Mesenchymal stem cell (in vitro differentiated cells and primary cell): Measurements from ENCODE around the gene SLFN14.
A peak's percentile ranks its signal among the peaks of the same experiment; 100 is the strongest.

Source experiments
- DNase-seq: peaks from one replicate; pipeline ENCODE4 v3.0.0-alpha.2; 2013
- H2AFZ ChIP-seq: one replicate; pipeline ENCODE4 v1.6.1; 2013; ENCODE audit warnings: low read depth, mild to moderate bottlenecking, control low read depth, inconsistent platforms, low read length, moderate library complexity
- H2AK5ac ChIP-seq: 2 replicates; pipeline ENCODE4 v1.6.1; 2013; ENCODE audit warnings: low read length, moderate library complexity, mild to moderate bottlenecking, inconsistent platforms; ENCODE audit not compliant: severe bottlenecking
- H2BK120ac ChIP-seq: one replicate; pipeline ENCODE4 v1.6.1; 2013; ENCODE audit warnings: low read depth, mild to moderate bottlenecking, inconsistent platforms, low read length, moderate library complexity
- H2BK12ac ChIP-seq, 2 experiments: one replicate each; pipeline ENCODE4 v1.6.1; 2013; ENCODE audit warnings: inconsistent platforms in 2 of 2, low read length in 2 of 2, mild to moderate bottlenecking in 2 of 2, moderate library complexity in 2 of 2, control low read depth in 1 of 2
- H2BK15ac ChIP-seq: one replicate; pipeline ENCODE4 v1.6.1; 2013; ENCODE audit warnings: mild to moderate bottlenecking, low read depth, inconsistent platforms; ENCODE audit not compliant: poor library complexity, severe bottlenecking
- H2BK5ac ChIP-seq: 2 replicates; pipeline ENCODE4 v1.6.1; 2013; ENCODE audit warnings: low read depth, mild to moderate bottlenecking, low read length, control low read depth, inconsistent platforms; ENCODE audit not compliant: poor library complexity, severe bottlenecking
- H3K14ac ChIP-seq, 2 experiments: one replicate each; pipeline ENCODE4 v1.6.1; 2013; ENCODE audit warnings: inconsistent platforms in 2 of 2, low read length in 2 of 2, control low read depth in 1 of 2, mild to moderate bottlenecking in 1 of 2, moderate library complexity in 1 of 2
- H3K18ac ChIP-seq, 2 experiments: one replicate each; pipeline ENCODE4 v1.6.1; 2013; ENCODE audit warnings: inconsistent platforms in 2 of 2, low read length in 2 of 2, control low read depth in 1 of 2, low read depth in 1 of 2, mild to moderate bottlenecking in 1 of 2
- H3K23ac ChIP-seq, 2 experiments: one replicate each; pipeline ENCODE4 v1.6.1; 2013; ENCODE audit warnings: inconsistent platforms in 2 of 2, low read length in 2 of 2, mild to moderate bottlenecking in 2 of 2, moderate library complexity in 2 of 2, control low read depth in 1 of 2
- H3K27ac ChIP-seq: 2 replicates; pipeline ENCODE4 v1.5.1; 2013; ENCODE audit warnings: mild to moderate bottlenecking, moderate library complexity, low read length, control low read depth, inconsistent platforms; ENCODE audit not compliant: poor library complexity, severe bottlenecking
- H3K27me3 ChIP-seq, 2 experiments: 2 replicates each; pipeline versions ENCODE4 v1.6.1 to v1.7.0; 2013; ENCODE audit warnings: low read length in 2 of 2, mild to moderate bottlenecking in 2 of 2, moderate library complexity in 2 of 2, control low read depth in 1 of 2, inconsistent platforms in 1 of 2; ENCODE audit not compliant: control insufficient read depth in 1 of 2, insufficient read depth in 1 of 2
- H3K36me3 ChIP-seq, 2 experiments: 2 replicates each; pipeline versions ENCODE4 v1.6.1 to v1.7.0; 2013; ENCODE audit warnings: low read length in 2 of 2, control low read depth in 1 of 2, inconsistent platforms in 1 of 2, low read depth in 1 of 2, mild to moderate bottlenecking in 1 of 2; ENCODE audit not compliant: insufficient read depth in 2 of 2, control insufficient read depth in 1 of 2
- H3K4ac ChIP-seq, 2 experiments: one replicate each; pipeline ENCODE4 v1.6.1; 2013; ENCODE audit warnings: inconsistent platforms in 2 of 2, low read length in 2 of 2, mild to moderate bottlenecking in 2 of 2, moderate library complexity in 2 of 2, control low read depth in 1 of 2, low read depth in 1 of 2
- H3K4me1 ChIP-seq: 2 replicates; pipeline ENCODE4 v1.6.1; 2013; ENCODE audit warnings: low read depth, low read length, control low read depth; ENCODE audit not compliant: control insufficient read depth, insufficient read depth
- H3K4me2 ChIP-seq: 2 replicates; pipeline ENCODE4 v1.6.1; 2013; ENCODE audit warnings: low read length, mild to moderate bottlenecking, inconsistent platforms; ENCODE audit not compliant: poor library complexity, severe bottlenecking
- H3K4me3 ChIP-seq, 2 experiments: 2 replicates each; pipeline versions ENCODE4 v1.5.1 to v1.7.0; 2013; ENCODE audit warnings: low read length in 2 of 2, mild to moderate bottlenecking in 2 of 2, control low read depth in 1 of 2, low read depth in 1 of 2; ENCODE audit not compliant: insufficient read depth in 1 of 2
- H3K79me1 ChIP-seq: replicated peaks from 2 replicates; pipeline ENCODE4 v1.6.1; 2013; ENCODE audit warnings: mild to moderate bottlenecking, control low read depth, low read length, inconsistent platforms; ENCODE audit not compliant: poor library complexity, severe bottlenecking
- H3K9ac ChIP-seq: 2 replicates; pipeline ENCODE4 v1.7.0; 2013; ENCODE audit warnings: mild to moderate bottlenecking, low read length, moderate library complexity
- H3K9me3 ChIP-seq: 2 replicates; pipeline ENCODE4 v1.7.0; 2013; ENCODE audit warnings: mild to moderate bottlenecking, low read length; ENCODE audit not compliant: control insufficient read depth
- H4K8ac ChIP-seq: one replicate; pipeline ENCODE4 v1.6.1; 2013; ENCODE audit warnings: inconsistent platforms, mild to moderate bottlenecking, low read length, moderate library complexity
- H4K91ac ChIP-seq: one replicate; pipeline ENCODE4 v1.6.1; 2013; ENCODE audit warnings: mild to moderate bottlenecking, low read length, inconsistent platforms
- WGBS: methylation state at CpG from one replicate; pipeline ENCODE4 v1.1.7; 2013; ENCODE audit warnings: mixed read lengths; 5-methylcytosine and 5-hydroxymethylcytosine counted together

The SLFN14 gene

DNA sequence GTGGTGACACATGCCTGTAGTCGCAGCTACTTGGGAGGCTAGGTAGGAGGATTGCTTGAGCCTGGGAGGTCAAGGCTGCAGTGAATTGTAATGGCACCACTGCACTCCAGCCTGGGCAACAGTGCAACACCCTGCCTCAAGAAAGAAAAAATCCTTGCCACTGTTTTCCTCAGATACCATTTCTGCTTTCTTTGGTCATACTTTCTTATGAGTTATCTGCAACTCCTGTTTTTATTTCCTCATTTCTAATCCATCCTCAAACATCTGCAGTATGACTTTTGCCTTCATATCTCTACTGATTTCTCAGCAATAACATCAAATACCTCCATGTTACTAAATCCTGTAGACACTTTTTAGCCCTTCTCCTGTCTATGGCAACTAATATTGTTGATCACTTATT lies 23.4 kb upstream of the SLFN14 start:
- H3K23ac ChIP-seq, result no peak overlapping the region
- peaks cover 4% of the 10 kb centered on the region for H3K79me1 ChIP-seq
- H2BK12ac ChIP-seq, result no peak overlapping the region
- no peak overlapping the region for H3K4me2 ChIP-seq
- H3K36me3 ChIP-seq, result no peaks in the 10 kb centered on the region
- no peak overlapping the region for H2BK15ac ChIP-seq
- no peak overlapping the region for H3K18ac ChIP-seq
- DNase-seq, result no peak
- no peak overlapping the region for H2AK5ac ChIP-seq
- H3K27ac ChIP-seq, result no peak overlapping the region
- H3K14ac ChIP-seq, result no peak overlapping the region
- 100% methylated on average over 1 of the region's 1 CpG for WGBS
- H3K4ac ChIP-seq, result no peak overlapping the region
- no peak overlapping the region for H2BK120ac ChIP-seq
- no peak overlapping the region for H3K9ac ChIP-seq
- no peaks in the 10 kb centered on the region for H3K9me3 ChIP-seq
- H2AFZ ChIP-seq, result no peak overlapping the region
- no peak overlapping the region for H4K91ac ChIP-seq
- no peak overlapping the region for H4K8ac ChIP-seq
- H3K4me1 ChIP-seq, result no peaks in the 10 kb centered on the region
- H2BK5ac ChIP-seq, result no peak overlapping the region
- H3K4me3 ChIP-seq, result no peak overlapping the region
- H3K27me3 ChIP-seq, result peaks cover 0 to 3% of the 10 kb centered on the region in 2 experiments

DNA sequence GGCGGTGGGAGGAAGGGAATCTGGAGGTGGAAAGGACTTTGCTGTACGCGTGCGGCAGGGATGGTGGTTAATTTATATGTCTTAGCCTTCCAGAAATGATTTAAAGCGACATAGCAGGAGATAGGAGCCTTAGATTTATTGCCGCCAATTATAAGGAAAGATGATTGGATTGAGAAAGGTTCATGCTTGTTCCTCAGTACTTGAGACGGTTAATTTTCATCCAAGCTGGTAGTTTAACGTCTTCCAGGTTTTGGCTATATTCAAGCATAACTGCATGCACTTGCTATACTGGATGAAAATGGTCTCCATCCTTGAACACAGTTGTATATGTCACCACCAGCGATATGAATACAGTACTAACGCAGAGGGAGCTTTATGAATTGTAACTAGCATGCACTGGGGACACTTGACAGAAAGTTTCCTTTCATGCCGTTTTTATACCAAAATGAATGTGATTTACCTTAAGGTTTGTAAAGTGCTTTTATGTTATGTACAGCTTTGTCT lies 18.4 kb upstream of the SLFN14 start:
- Histone ChIP-seq H3K4me2 (peak overlapping the region; percentile 94), H3K9me3 (no peaks in the 10 kb centered on the region), H2AFZ (peak overlapping the region; percentile 64), H2BK15ac (no peak overlapping the region), H3K4me1 (no peaks in the 10 kb centered on the region), H3K36me3 (peaks cover 5 to 28% of the 10 kb centered on the region in 2 experiments), H2BK120ac (no peak overlapping the region), H3K9ac (peak overlapping the region; percentile 95), H3K4me3 (peak overlapping the region; percentile 81 to 93), H2AK5ac (peak overlapping the region; percentile 90), H3K18ac (peak overlapping the region; percentile 75 to 81), H2BK5ac (no peak overlapping the region), H3K4ac (peak overlapping the region; percentile 39 to 86), H4K91ac (peak overlapping the region; percentile 4), H3K27ac (peak overlapping the region; percentile 80), H3K79me1 (peaks cover 13% of the 10 kb centered on the region), H4K8ac (peak overlapping the region; percentile 77), H2BK12ac (no peak overlapping the region), H3K23ac (peak overlapping the region in 1 of 2 experiments; percentile 70), H3K27me3 (peaks cover 0 to 3% of the 10 kb centered on the region in 2 experiments), H3K14ac (peak overlapping the region in 1 of 2 experiments; percentile 72)
- WGBS, result 19% methylated on average over 10 of the region's 11 CpGs
- peak; percentile 9 for DNase-seq

DNA sequence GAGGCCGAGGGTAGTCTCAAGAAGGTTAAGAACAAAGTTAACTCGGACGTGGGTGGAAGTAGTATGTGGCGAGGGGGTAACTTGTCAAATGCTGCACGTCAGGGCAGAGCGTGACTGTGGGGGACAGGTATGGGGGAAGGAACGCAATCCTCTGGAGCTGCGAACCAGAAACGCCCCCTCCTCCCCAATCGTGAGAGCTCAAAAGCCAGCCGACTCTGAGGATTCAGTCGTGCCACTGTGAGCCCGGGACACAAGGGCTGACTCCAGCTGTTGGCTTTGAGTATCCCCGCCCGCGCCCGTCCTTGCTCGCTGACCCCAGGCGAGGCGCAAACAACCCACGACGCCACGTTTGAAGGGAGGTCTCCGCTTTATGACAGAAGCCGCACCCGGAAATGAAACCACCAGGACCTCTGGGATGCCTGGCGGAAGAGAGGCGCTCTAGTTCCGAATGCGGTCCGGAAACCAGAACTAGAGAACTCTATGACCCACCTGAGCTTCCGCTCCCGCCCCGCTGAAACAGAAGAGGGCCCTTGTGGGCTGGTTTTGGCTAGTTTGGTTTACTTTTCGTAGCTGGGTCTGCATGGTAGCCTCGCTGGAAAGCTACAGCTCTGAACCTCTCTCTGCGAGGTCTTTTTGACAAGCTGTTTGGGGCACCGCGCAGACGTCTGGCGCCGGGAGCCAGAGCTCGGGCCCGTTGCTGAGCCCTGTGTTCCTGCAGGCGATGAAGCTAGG lies 17.7 kb upstream of the SLFN14 start, which contains the start of gene PEX12:
Gene PEX12 (minus strand): TSS at position 375 of the 732 bp plus-strand sequence. CDS start 550 bp downstream, outside the sequence.
- Histone ChIP-seq H3K4me1 (no peaks in the 10 kb centered on the region), H4K91ac (peak within 1 kb of the TSS; percentile 77), H3K18ac (peak within 1 kb of the TSS; percentile 92 to 93), H3K27me3 (peaks cover 0 to 2% of the 10 kb centered on the region in 2 experiments), H2AK5ac (peak within 1 kb of the TSS; percentile 90), H2BK120ac (no peak within 1 kb of the TSS), H2BK15ac (peak within 1 kb of the TSS; percentile 26), H3K9ac (peak within 1 kb of the TSS; percentile 95), H3K4ac (peak within 1 kb of the TSS; percentile 86 to 94), H3K79me1 (peaks cover 15% of the 10 kb centered on the region), H3K36me3 (peaks cover 5 to 33% of the 10 kb centered on the region in 2 experiments), H2AFZ (peak within 1 kb of the TSS; percentile 74), H3K4me2 (peak within 1 kb of the TSS; percentile 94), H2BK5ac (peak within 1 kb of the TSS; percentile 61), H2BK12ac (peak within 1 kb of the TSS in 1 of 2 experiments; percentile 43), H3K9me3 (no peaks in the 10 kb centered on the region), H3K14ac (peak within 1 kb of the TSS in 1 of 2 experiments; percentile 87), H3K4me3 (peak within 1 kb of the TSS; percentile 81 to 93), H3K27ac (peak within 1 kb of the TSS; percentile 84), H4K8ac (peak within 1 kb of the TSS; percentile 98), H3K23ac (peak within 1 kb of the TSS in 1 of 2 experiments; percentile 99)
- WGBS, result under 1% methylated on average over 45 of the region's 45 CpGs
- DNase-seq, result peak; percentile 85

DNA sequence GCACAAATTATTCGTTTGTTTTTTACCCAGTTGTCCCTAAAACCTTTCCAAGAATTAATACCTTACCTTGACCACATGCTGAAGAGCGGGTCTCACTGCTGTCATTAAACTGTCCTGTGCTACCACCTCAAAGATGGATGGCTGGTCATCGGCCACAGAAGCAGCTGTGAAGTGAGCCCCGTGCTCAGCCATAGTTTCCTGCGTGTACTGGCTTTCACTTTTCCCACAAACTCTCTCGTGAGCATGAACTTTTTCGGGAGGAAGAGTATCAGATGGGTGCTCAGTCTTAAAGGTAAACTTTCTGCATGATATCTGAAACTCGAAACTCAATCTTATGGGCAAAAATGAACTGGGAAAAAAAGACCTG lies 17.2 kb upstream of the SLFN14 start:
- WGBS, result 12% methylated on average over 8 of the region's 8 CpGs
- Histone ChIP-seq H3K36me3 (peaks cover 7 to 33% of the 10 kb centered on the region in 2 experiments), H2AFZ (peak overlapping the region; percentile 74), H3K23ac (no peak overlapping the region), H4K8ac (peak overlapping the region; percentile 98), H3K4me1 (no peaks in the 10 kb centered on the region), H3K4ac (peak overlapping the region; percentile 83 to 94), H3K4me3 (peak overlapping the region; percentile 81 to 93), H3K79me1 (peaks cover 15% of the 10 kb centered on the region), H3K9me3 (no peaks in the 10 kb centered on the region), H2AK5ac (no peak overlapping the region), H3K9ac (peak overlapping the region; percentile 95), H2BK12ac (no peak overlapping the region), H4K91ac (no peak overlapping the region), H2BK5ac (no peak overlapping the region), H3K27me3 (no peaks in the 10 kb centered on the region), H3K18ac (peak overlapping the region; percentile 57 to 92), H2BK120ac (no peak overlapping the region), H3K4me2 (peak overlapping the region; percentile 94), H3K27ac (peak overlapping the region; percentile 84), H2BK15ac (no peak overlapping the region), H3K14ac (no peak overlapping the region)
- peak; percentile 50 for DNase-seq
